Mesothelial cell of epicardium (in vitro differentiated cells): Measurements from ENCODE around the gene MAP7. TPM values are rescaled to one million over a fixed set of nuclear protein-coding genes. Genes with fewer than 3 reads are reported as not detected.

ENCODE experiments used
- DNase-seq, 2 experiments: peaks; one replicate each; pipeline ENCODE4 v3.0.0; 2021; ENCODE audit warnings: low spot score in 2 of 2; ENCODE audit not compliant: unreplicated experiment in 2 of 2
- H3K27ac Mint-ChIP-seq: 2 replicates; pipeline ENCODE4 v1.8.0; 2021; ENCODE audit warnings: mixed read lengths
- H3K27me3 Mint-ChIP-seq: 2 replicates; pipeline ENCODE4 v1.8.0; 2021; ENCODE audit warnings: low read depth, mixed read lengths
- H3K36me3 Mint-ChIP-seq: 2 replicates; pipeline ENCODE4 v1.8.0; 2021; ENCODE audit warnings: mixed read lengths
- H3K4me1 Mint-ChIP-seq: 2 replicates; pipeline ENCODE4 v1.8.0; 2021; ENCODE audit warnings: mixed read lengths
- H3K4me3 Mint-ChIP-seq: 2 replicates; pipeline ENCODE4 v1.8.0; 2021; ENCODE audit warnings: mild to moderate bottlenecking, moderate library complexity, mixed read lengths
- H3K9me3 Mint-ChIP-seq: 2 replicates; pipeline ENCODE4 v1.8.0; 2021; ENCODE audit warnings: mixed read lengths
- total RNA-seq: library from RNA; stranded (reverse); gene quantifications from 3 replicates; pipeline ENCODE4 v1.2.1, GENCODE V29; 2021
- TF ChIP-seq, protein P1 (sequence below): fragments of 200-600 bp; sonication (generic); IDR thresholded peaks from one replicate; pipeline ENCODE4 v1.5.0; 2021; ENCODE audit warnings: antibody characterized with exemption; ENCODE audit not compliant: unreplicated experiment

Gene MAP7
- total RNA-seq, 1 donor from 2014 or later = 15.1 TPM

- Mint-ChIP-seq H3K4me3 (no peak overlapping the region), H3K27ac (no peak overlapping the region), H3K36me3 (no peaks in the 10 kb centered on the region), H3K4me1 (peaks cover 24% of the 10 kb centered on the region), H3K27me3 (no peaks in the 10 kb centered on the region), H3K9me3 (no peaks in the 10 kb centered on the region)
- DNase-seq = no peak
- TF ChIP-seq, protein P1, sequence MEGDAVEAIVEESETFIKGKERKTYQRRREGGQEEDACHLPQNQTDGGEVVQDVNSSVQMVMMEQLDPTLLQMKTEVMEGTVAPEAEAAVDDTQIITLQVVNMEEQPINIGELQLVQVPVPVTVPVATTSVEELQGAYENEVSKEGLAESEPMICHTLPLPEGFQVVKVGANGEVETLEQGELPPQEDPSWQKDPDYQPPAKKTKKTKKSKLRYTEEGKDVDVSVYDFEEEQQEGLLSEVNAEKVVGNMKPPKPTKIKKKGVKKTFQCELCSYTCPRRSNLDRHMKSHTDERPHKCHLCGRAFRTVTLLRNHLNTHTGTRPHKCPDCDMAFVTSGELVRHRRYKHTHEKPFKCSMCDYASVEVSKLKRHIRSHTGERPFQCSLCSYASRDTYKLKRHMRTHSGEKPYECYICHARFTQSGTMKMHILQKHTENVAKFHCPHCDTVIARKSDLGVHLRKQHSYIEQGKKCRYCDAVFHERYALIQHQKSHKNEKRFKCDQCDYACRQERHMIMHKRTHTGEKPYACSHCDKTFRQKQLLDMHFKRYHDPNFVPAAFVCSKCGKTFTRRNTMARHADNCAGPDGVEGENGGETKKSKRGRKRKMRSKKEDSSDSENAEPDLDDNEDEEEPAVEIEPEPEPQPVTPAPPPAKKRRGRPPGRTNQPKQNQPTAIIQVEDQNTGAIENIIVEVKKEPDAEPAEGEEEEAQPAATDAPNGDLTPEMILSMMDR = no peak
These were observed 20.5 kb downstream of the MAP7 start for GRCh38 chr6:136529710-136530109.

DNA sequence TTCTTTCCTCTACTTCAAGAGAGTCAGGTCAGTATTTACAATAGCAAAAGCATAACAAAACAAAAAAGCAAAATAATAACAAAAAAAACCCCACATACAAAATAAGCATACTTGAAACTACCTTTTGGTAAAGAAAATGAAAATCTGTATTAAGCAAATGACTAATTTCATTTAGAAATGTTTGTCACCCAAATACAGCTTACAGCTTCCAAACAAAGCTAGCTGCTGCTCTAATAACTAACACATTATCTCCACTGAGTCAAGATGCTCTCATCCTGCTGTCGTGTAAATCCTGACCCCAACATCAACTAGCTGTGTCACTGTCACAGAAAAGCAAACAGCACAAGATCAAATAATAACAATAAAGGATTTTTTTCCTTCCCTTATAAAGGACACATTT is 21.7 kb downstream of the MAP7 start:
- H3K4me1 Mint-ChIP-seq = peaks cover 29% of the 10 kb centered on the region
- TF ChIP-seq, protein P1 = no peak
- no peaks in the 10 kb centered on the region for H3K27me3 Mint-ChIP-seq
- no peak for DNase-seq
- H3K36me3 Mint-ChIP-seq = no peaks in the 10 kb centered on the region
- no peak overlapping the region for H3K4me3 Mint-ChIP-seq
- no peaks in the 10 kb centered on the region for H3K9me3 Mint-ChIP-seq
- H3K27ac Mint-ChIP-seq = no peak overlapping the region

DNA sequence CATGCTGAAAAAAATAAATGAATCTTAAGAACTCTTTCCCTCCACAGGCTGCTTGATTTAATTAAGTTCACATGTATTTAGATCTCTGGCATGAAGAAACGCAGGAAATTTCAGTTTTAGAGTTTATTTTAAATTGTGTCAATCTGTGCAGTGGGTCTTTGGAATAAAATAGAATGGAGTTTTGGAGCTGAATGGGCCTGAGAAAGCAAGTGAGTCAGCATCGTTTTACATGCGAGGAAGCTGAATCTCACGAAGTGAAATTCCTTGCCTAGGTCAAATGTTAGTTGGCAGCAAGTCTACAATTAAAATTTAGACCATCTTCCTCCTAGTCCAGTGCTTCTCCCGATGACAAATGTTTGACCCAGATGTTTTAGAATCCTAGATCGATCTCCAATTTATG is 22.4 kb downstream of the MAP7 start:
- TF ChIP-seq, protein P1 = no peak
- H3K4me3 Mint-ChIP-seq = no peak overlapping the region
- no peak for DNase-seq
- no peak overlapping the region for H3K27ac Mint-ChIP-seq
- peaks cover 29% of the 10 kb centered on the region for H3K4me1 Mint-ChIP-seq
- H3K27me3 Mint-ChIP-seq = no peaks in the 10 kb centered on the region
- no peaks in the 10 kb centered on the region for H3K9me3 Mint-ChIP-seq
- no peaks in the 10 kb centered on the region for H3K36me3 Mint-ChIP-seq

DNA sequence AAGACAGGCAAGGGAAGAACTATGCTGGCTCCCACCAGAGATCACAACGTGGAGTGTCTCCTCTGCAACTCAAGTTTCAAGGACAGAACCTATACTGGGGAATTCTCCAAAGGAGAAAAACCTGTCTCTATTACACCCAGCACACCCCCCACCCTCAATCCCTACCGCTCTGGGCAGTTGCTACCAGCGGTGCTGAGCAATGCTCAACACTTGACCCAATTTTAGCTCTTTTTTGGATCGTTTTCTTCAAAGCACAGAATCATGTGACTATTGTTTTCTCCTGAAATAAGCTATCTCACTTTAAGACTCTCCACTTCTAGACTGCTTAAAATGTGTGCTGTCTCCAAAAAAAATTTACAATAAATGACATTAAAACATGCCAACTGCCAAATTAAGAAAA is 23.3 kb downstream of the MAP7 start:
- H3K27me3 Mint-ChIP-seq = no peaks in the 10 kb centered on the region
- no peaks in the 10 kb centered on the region for H3K9me3 Mint-ChIP-seq
- peaks cover 29% of the 10 kb centered on the region for H3K4me1 Mint-ChIP-seq
- no peak for DNase-seq
- H3K4me3 Mint-ChIP-seq = no peak overlapping the region
- no peaks in the 10 kb centered on the region for H3K36me3 Mint-ChIP-seq
- H3K27ac Mint-ChIP-seq = no peak overlapping the region
- TF ChIP-seq, protein P1 = no peak

DNA sequence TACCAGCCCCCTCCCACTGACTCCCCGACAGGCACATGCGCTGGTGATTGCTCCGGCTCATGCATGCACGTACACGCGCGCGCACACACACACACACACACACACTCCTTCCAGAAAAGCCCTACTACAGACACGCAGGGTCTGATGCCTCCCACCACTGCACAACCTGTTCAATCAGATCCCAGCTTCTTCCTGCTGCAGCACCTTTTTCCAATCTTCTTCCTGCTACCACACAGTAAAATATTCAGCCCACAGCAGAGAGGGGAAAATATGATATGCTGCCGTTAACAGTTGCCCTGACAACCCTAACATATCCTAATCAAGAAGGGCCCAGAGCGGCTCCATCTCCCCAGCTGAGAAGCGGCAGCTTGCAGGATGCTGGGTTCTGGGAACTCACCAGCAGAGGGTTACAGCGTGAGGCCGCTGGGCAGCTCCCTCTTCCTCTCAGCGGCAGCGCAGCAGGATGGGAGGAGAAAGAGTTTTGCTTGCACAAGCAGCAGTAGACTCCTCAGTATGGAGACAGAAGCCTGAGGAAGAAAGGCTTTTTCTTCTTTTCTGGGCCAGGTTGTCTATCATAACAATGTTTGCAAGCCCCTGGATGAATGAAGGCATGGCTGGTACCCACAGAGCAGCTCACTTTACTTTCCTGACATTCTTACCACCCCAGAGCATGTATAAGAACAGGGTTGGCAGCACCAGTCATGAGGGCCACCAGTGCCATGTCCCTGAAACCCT is 23.9 kb downstream of the MAP7 start:
- H3K9me3 Mint-ChIP-seq = no peaks in the 10 kb centered on the region
- H3K4me1 Mint-ChIP-seq = peaks cover 29% of the 10 kb centered on the region
- TF ChIP-seq, protein P1 = no peak
- H3K36me3 Mint-ChIP-seq = no peaks in the 10 kb centered on the region
- DNase-seq = peak; percentile 27 to 56
- H3K27ac Mint-ChIP-seq = no peak overlapping the region
- H3K27me3 Mint-ChIP-seq = no peaks in the 10 kb centered on the region
- H3K4me3 Mint-ChIP-seq = peak overlapping the region; percentile 19
